Measurements from ENCODE around the gene PPP1R7. TPM values are rescaled to one million over a fixed set of nuclear protein-coding genes. Genes with fewer than 3 reads are reported as not detected.

Gene PPP1R7
- total RNA-seq, 6 donors from 2014 or later: 38.8 to 76.1 (median 57.7) TPM

- Histone ChIP-seq H3K4me3 (peak within 1 kb of the TSS; percentile 86 to 99 (median 95)), H3K36me3 (peaks cover 0 to 5% (median 4%) of the 10 kb centered on the region in 4 donors), H3K9me3 (no peaks in the 10 kb centered on the region), H3K4me1 (peaks cover 19 to 32% (median 22%) of the 10 kb centered on the region in 4 donors), H3K27me3 (no peaks in the 10 kb centered on the region), H3K27ac (peak within 1 kb of the TSS; percentile 83 to 93 (median 87))
- TF ChIP-seq CTCF (IDR thresholded peaks at IDR 0.05) (no peak), EP300 (IDR thresholded peaks at IDR 0.05) (no peak), POLR2AphosphoS5 (IDR thresholded peaks at IDR 0.05) (no peak), POLR2A (IDR thresholded peaks at IDR 0.05) (no peak)
- WGBS, 2 donors: 0 to 1% methylated on average over 33 to 39 of the region's 88 CpGs
- ATAC-seq (ENCODE audit: low FRiP score in 2 of 2) (peak; percentile 97), DNase-seq (peak; percentile 92 to 98)
Measured at GRCh38 chr2:241148891-241149674, 1.2 kb upstream of the PPP1R7 start, which contains the start of gene PASK. Gene PASK (minus strand): TSS chr2:241149472. CDS start chr2:241143032, 6,440 bp downstream.

- DNase-seq: no peak
- Histone ChIP-seq H3K4me3 (peak overlapping the region; percentile 86 to 99 (median 94)), H3K27ac (peak overlapping the region; percentile 29 to 93 (median 70)), H3K4me1 (peaks cover 19 to 32% (median 22%) of the 10 kb centered on the region in 4 donors), H3K36me3 (peaks cover 0 to 5% (median 4%) of the 10 kb centered on the region in 4 donors), H3K9me3 (no peaks in the 10 kb centered on the region), H3K27me3 (no peaks in the 10 kb centered on the region)
- no peak for ATAC-seq (ENCODE audit: low FRiP score in 2 of 2)
- TF ChIP-seq CTCF (IDR thresholded peaks at IDR 0.05): no peak
- no peak for TF ChIP-seq EP300 (IDR thresholded peaks at IDR 0.05)
- no peak for TF ChIP-seq POLR2AphosphoS5 (IDR thresholded peaks at IDR 0.05)
- TF ChIP-seq POLR2A (IDR thresholded peaks at IDR 0.05): no peak
- WGBS, 2 donors: 0 to 3% methylated on average over 12 to 15 of the region's 23 CpGs
Measured at GRCh38 chr2:241149675-241149924, 667 bp upstream of the PPP1R7 start.

GRCh38 chr2:241150660-241151530 lies 628 bp downstream of the PPP1R7 start:
- Histone ChIP-seq H3K27ac (peak overlapping the region; percentile 83 to 93 (median 87)), H3K4me1 (peaks cover 19 to 32% (median 22%) of the 10 kb centered on the region in 4 donors), H3K36me3 (peaks cover 0 to 13% (median 6%) of the 10 kb centered on the region in 4 donors), H3K4me3 (peak overlapping the region; percentile 86 to 99 (median 95)), H3K9me3 (no peaks in the 10 kb centered on the region), H3K27me3 (no peaks in the 10 kb centered on the region)
- TF ChIP-seq POLR2A (IDR thresholded peaks at IDR 0.05) (no peak), POLR2AphosphoS5 (IDR thresholded peaks at IDR 0.05) (no peak), EP300 (IDR thresholded peaks at IDR 0.05) (no peak), CTCF (IDR thresholded peaks at IDR 0.05) (peak in 1 of 6 experiments; percentile 11)
- WGBS, 2 donors: 16 to 32% methylated on average over 10 to 20 of the region's 37 CpGs
- ATAC-seq (ENCODE audit: low FRiP score in 2 of 2) (peak in 1 of 2 donors; percentile 9), DNase-seq (no peak)

- no peaks in the 10 kb centered on the region for H3K27me3 ChIP-seq
- H3K4me3 ChIP-seq: no peak overlapping the region
- 76 to 77% methylated on average over 8 of the region's 8 CpGs for WGBS, 2 donors
- peaks cover 0 to 14% (median 6%) of the 10 kb centered on the region in 4 donors for H3K36me3 ChIP-seq
- H3K4me1 ChIP-seq: peaks cover 19 to 35% (median 22%) of the 10 kb centered on the region in 4 donors
- DNase-seq (no peak), ATAC-seq (ENCODE audit: low FRiP score in 2 of 2) (no peak)
- no peaks in the 10 kb centered on the region for H3K9me3 ChIP-seq
- TF ChIP-seq POLR2A (IDR thresholded peaks at IDR 0.05) (no peak), EP300 (IDR thresholded peaks at IDR 0.05) (no peak), CTCF (IDR thresholded peaks at IDR 0.05) (no peak)
- no peak overlapping the region for H3K27ac ChIP-seq
Measured at GRCh38 chr2:241151934-241152660, 1.8 kb downstream of the PPP1R7 start.
